ENCODE measurements around the gene WWOX. TPM values are rescaled to one million over a fixed set of nuclear protein-coding genes. Genes with fewer than 3 reads are reported as not detected.
"Not testable (repeated sequence)": the region's sequence is repeated elsewhere in the genome, so short reads cannot be mapped to it uniquely, and the experiment has no call there.

Gene WWOX
- total and polyA plus RNA-seq, 3 donors from 2014 or later, result 20.6 to 76.7 (median 64.1) TPM

DNA sequence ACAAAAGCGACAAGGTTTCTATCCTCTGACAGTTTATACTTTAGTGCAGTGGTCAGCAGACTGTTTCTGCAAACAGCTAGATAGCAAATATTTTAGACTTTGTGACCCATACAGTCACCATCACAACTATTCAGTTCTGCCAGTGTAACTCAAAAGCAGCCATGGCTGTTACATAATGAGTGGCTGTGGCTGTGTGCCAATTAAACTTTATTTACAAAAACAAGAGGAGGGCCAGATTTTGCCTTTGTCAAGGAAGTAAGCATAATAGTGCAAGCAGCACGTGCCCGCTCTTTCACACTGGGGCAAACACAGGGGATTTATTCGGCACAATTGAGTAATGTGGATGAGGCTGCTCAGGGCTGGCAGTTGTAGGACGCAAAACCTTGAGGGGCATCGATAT lies 949.6 kb downstream of the WWOX start:
- Histone ChIP-seq H3K9me3 (no peaks in the 10 kb centered on the region), H3K4me3 (no peak overlapping the region), H3K27me3 (no peaks in the 10 kb centered on the region), H3K36me3 (ENCODE audit: low read depth, missing control alignments) (no peaks in the 10 kb centered on the region), H3K27ac (no peak overlapping the region), H3K4me1 (peaks cover 2% of the 10 kb centered on the region)
- DNase-seq, result no peak
- WGBS, 2 donors, result 93 to 97% methylated on average over 6 of the region's 6 CpGs
- intact Hi-C loops (cut with DNase I; ENCODE audit: low total_unique reads), result no loop called here
- TF ChIP-seq, protein P1, sequence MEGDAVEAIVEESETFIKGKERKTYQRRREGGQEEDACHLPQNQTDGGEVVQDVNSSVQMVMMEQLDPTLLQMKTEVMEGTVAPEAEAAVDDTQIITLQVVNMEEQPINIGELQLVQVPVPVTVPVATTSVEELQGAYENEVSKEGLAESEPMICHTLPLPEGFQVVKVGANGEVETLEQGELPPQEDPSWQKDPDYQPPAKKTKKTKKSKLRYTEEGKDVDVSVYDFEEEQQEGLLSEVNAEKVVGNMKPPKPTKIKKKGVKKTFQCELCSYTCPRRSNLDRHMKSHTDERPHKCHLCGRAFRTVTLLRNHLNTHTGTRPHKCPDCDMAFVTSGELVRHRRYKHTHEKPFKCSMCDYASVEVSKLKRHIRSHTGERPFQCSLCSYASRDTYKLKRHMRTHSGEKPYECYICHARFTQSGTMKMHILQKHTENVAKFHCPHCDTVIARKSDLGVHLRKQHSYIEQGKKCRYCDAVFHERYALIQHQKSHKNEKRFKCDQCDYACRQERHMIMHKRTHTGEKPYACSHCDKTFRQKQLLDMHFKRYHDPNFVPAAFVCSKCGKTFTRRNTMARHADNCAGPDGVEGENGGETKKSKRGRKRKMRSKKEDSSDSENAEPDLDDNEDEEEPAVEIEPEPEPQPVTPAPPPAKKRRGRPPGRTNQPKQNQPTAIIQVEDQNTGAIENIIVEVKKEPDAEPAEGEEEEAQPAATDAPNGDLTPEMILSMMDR (IDR thresholded peaks at IDR 0.05), result no peak
- no peak for TF ChIP-seq POLR2A (IDR thresholded peaks at IDR 0.05)

DNA sequence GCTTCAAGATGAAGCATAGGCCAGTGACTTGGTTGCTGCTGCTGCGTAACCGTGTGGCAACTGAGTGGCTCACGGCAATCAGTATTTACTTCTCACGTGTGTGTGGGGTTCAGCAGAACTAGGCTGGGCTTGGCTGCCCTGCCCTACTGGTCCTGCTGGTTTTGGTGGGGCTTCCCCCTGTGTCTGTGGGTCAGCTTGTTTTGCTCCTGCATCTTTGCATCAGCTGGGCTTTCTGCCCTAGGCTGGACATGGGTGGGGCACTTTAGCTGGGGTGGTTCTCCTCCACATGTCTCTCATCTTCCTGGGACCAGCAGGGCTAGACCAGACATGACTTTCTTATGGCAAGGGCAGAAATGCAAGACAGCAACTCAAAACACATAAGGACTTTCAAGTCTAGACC lies 950.6 kb downstream of the WWOX start:
- H3K4me1 ChIP-seq, result peaks cover 10% of the 10 kb centered on the region
- no peaks in the 10 kb centered on the region for H3K27me3 ChIP-seq
- H3K27ac ChIP-seq, result no peak overlapping the region
- no peak overlapping the region for H3K4me3 ChIP-seq
- intact Hi-C loops (cut with DNase I; ENCODE audit: low total_unique reads), result no loop called here
- no peaks in the 10 kb centered on the region for H3K36me3 ChIP-seq (ENCODE audit: low read depth, missing control alignments)
- H3K9me3 ChIP-seq, result no peaks in the 10 kb centered on the region
- no peak for DNase-seq
- WGBS, 2 donors, result 89 to 100% methylated on average over 4 of the region's 4 CpGs
- TF ChIP-seq, protein P1 (IDR thresholded peaks at IDR 0.05), result no peak
- TF ChIP-seq POLR2A (IDR thresholded peaks at IDR 0.05), result no peak

DNA sequence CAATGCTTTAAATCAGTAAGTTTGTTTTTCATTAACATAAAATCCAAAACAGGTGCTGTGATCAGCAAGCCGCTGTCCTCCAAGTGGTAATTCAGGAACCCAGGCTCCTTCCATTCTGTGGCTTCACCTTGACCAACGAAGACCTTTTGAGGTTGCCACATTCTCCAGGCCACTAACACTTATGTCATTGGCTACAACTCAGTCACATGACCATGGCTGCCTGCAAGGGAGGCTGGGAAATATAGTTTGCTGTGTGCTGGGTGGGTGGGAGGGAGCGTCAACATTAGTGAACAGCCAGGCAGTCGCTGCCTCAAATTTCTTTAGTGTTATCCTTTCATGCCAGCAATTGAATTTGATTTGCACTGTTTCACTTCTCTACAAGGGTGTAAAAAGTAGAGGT lies 951.9 kb downstream of the WWOX start:
- H3K27ac ChIP-seq, result no peak overlapping the region
- intact Hi-C loops (cut with DNase I; ENCODE audit: low total_unique reads), result no loop called here
- no peak for DNase-seq
- no peak overlapping the region for H3K4me3 ChIP-seq
- H3K9me3 ChIP-seq, result no peaks in the 10 kb centered on the region
- no peaks in the 10 kb centered on the region for H3K27me3 ChIP-seq
- H3K4me1 ChIP-seq, result peaks cover 10% of the 10 kb centered on the region
- 77 to 91% methylated on average over 4 of the region's 4 CpGs for WGBS, 2 donors
- TF ChIP-seq, protein P1 (IDR thresholded peaks at IDR 0.05), result no peak
- TF ChIP-seq POLR2A (IDR thresholded peaks at IDR 0.05), result no peak
- no peaks in the 10 kb centered on the region for H3K36me3 ChIP-seq (ENCODE audit: low read depth, missing control alignments)

DNA sequence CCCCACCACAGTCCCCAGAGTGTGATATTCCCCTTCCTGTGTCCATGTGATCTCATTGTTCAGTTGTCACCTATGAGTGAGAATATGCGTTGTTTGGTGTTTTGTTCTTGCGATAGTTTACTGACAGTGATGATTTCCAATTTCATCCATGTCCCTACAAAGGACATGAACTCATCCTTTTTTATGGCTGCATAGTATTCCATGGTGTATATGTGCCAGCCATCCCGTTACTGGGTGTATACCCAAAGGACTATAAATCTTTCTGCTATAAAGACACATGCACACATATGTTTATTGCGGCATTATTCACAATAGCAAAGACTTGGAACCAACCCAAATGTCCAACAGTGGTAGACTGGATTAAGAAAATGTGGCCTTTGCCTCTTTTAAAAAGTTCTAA lies 952.7 kb downstream of the WWOX start:
- H3K27ac ChIP-seq; H3K36me3 ChIP-seq (ENCODE audit: low read depth, missing control alignments); H3K9me3 ChIP-seq; intact Hi-C loops (cut with DNase I; ENCODE audit: low total_unique reads); H3K4me1 ChIP-seq; H3K4me3 ChIP-seq; DNase-seq; H3K27me3 ChIP-seq: not testable (repeated sequence)
- WGBS, 2 donors, result 97% methylated on average over 4 of the region's 4 CpGs

DNA sequence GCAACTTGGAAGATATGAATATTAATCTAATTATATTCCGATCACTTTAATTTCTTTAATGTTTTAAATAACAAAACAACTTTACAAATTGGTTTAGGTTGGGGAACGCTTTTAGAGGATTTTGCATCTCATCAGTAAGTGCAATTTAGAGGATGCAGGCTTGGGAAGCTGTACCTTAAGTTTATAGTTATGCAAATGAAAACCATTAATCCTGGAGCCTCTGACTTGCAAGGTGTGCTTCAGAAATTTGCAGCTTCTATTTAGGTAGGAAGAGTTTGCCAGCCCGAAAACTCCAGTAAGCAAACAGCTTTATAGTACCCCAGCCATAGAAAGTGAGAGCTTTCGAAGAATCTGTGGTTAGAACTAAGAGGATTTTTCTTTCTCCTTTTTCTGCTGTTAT lies 954.1 kb downstream of the WWOX start:
- DNase-seq, result no peak
- H3K4me3 ChIP-seq, result no peak overlapping the region
- no peak overlapping the region for H3K27ac ChIP-seq
- no peaks in the 10 kb centered on the region for H3K27me3 ChIP-seq
- no peak for TF ChIP-seq POLR2A (IDR thresholded peaks at IDR 0.05)
- TF ChIP-seq, protein P1 (IDR thresholded peaks at IDR 0.05), result no peak
- H3K36me3 ChIP-seq (ENCODE audit: low read depth, missing control alignments), result no peaks in the 10 kb centered on the region
- no peaks in the 10 kb centered on the region for H3K9me3 ChIP-seq
- peaks cover 10% of the 10 kb centered on the region for H3K4me1 ChIP-seq
- intact Hi-C loops (cut with DNase I; ENCODE audit: low total_unique reads), result no loop called here
- WGBS, 2 donors, result 85 to 91% methylated on average over 4 of the region's 4 CpGs
